ENCODE measurements around the gene PTPRG.

PTPRG gene

DNA sequence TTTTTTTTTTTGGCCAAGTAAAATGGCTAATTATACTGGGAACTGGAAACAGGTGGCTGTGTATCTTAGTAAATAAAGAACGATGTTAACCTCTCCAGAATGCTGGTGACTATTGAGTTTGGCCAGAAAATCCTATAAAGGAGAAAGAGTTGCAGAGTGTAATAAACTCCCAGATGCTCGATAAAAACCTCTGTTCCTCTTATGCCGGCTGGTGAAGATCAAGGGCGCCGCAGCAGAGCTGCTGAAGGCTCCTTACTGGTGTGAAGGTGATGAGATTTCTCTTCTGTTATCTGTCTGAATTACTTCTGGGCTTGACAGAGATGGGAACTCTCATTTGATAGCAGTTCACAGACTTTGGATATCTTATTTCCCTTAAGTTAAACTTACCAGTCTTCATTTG is 104.6 kb downstream of the PTPRG start:
- Histone ChIP-seq H3K27ac (ENCODE audit: low read depth, low read length) (no peak overlapping the region), H3K4me3 (ENCODE audit: low read depth, low read length) (no peak overlapping the region), H3K36me3 (ENCODE audit: control insufficient read depth in 1 of 2, insufficient read depth in 2 of 2, low read length in 2 of 2) (no peaks in the 10 kb centered on the region), H4K91ac (ENCODE audit: low read depth, low read length) (no peak overlapping the region), H3K4me2 (ENCODE audit: low read length) (no peak overlapping the region), H3K4me1 (ENCODE audit: control insufficient read depth in 1 of 2, insufficient read depth in 2 of 2, low read length in 2 of 2) (peaks cover 0 to 3% of the 10 kb centered on the region in 2 experiments), H2BK12ac (ENCODE audit: low read length) (no peak overlapping the region), H3K79me2 (ENCODE audit: control insufficient read depth, insufficient read depth, low read length, poor library complexity) (no peaks in the 10 kb centered on the region), H4K12ac (ENCODE audit: low read depth, low read length) (no peak overlapping the region), H2BK5ac (ENCODE audit: low read depth, low read length, poor library complexity) (no peak overlapping the region), H3K18ac (ENCODE audit: low read length) (no peak overlapping the region), H2AFZ (ENCODE audit: insufficient read depth, low read length, poor library complexity) (no peak overlapping the region), H3K9me3 (ENCODE audit: insufficient read depth, low read depth, low read length) (peaks cover 2% of the 10 kb centered on the region), H3K9ac (ENCODE audit: low read length) (no peak overlapping the region), H3K14ac (ENCODE audit: low read length) (no peak overlapping the region), H3K27me3 (ENCODE audit: insufficient read depth, low read length) (no peaks in the 10 kb centered on the region), H2BK120ac (ENCODE audit: insufficient read depth, low read length, poor library complexity) (no peak overlapping the region), H4K8ac (ENCODE audit: low read depth, low read length) (no peak overlapping the region), H2AK5ac (ENCODE audit: low read length) (no peak overlapping the region), H3K23ac (ENCODE audit: low read length) (no peak overlapping the region), H3K4ac (ENCODE audit: low read depth, low read length) (no peak overlapping the region), H3K79me1 (ENCODE audit: low read length) (no peaks in the 10 kb centered on the region)
- DNase-seq = no peak
- WGBS (ENCODE audit: extremely low coverage, insufficient coverage, insufficient read length) = no CpG with 5 or more reads among the region's 5 CpGs

DNA sequence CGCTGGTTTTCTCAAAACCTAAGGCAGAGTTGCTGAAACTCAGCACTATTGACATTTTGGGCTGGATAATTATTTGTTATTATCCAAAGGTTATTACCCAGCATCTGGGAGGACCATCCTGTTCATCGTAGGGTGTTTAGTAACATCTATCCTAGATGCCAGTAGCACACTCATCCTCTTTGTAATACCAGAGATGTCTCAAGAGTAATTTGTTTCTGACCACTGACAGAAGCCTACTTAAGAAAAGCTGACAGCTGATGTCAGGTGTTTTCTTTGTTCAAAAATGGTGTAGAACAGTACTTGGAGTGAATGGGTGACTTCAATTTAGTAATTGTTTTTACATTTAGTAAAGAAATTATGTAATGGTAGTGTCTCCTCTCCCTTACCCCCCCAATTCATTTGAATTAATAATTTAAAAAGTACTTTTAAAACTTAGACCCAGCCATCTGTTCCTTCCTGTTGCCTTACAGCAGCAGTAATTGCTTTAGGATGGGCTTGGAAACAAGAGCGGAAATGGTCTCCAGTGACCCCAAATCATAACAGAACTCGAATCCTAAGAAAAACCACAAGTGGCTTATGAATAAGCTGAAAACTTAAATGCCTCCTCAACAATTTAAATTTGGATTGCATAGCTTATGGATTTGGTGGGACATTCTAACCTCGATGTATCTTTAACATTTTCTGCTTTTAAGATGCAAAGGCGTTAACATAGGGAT is 105.4 kb downstream of the PTPRG start:
- no peaks in the 10 kb centered on the region for H3K36me3 ChIP-seq (ENCODE audit: control insufficient read depth in 1 of 2, insufficient read depth in 2 of 2, low read length in 2 of 2)
- no peaks in the 10 kb centered on the region for H3K27me3 ChIP-seq (ENCODE audit: insufficient read depth, low read length)
- H3K4ac ChIP-seq (ENCODE audit: low read depth, low read length) = no peak overlapping the region
- H3K79me1 ChIP-seq (ENCODE audit: low read length) = no peaks in the 10 kb centered on the region
- no peaks in the 10 kb centered on the region for H3K79me2 ChIP-seq (ENCODE audit: control insufficient read depth, insufficient read depth, low read length, poor library complexity)
- no peak overlapping the region for H3K14ac ChIP-seq (ENCODE audit: low read length)
- no peak overlapping the region for H3K9ac ChIP-seq (ENCODE audit: low read length)
- H2AFZ ChIP-seq (ENCODE audit: insufficient read depth, low read length, poor library complexity) = no peak overlapping the region
- no peak overlapping the region for H2BK5ac ChIP-seq (ENCODE audit: low read depth, low read length, poor library complexity)
- no peak overlapping the region for H3K4me2 ChIP-seq (ENCODE audit: low read length)
- H3K23ac ChIP-seq (ENCODE audit: low read length) = no peak overlapping the region
- no peak overlapping the region for H4K8ac ChIP-seq (ENCODE audit: low read depth, low read length)
- no CpG with 5 or more reads among the region's 6 CpGs for WGBS (ENCODE audit: extremely low coverage, insufficient coverage, insufficient read length)
- no peak overlapping the region for H2AK5ac ChIP-seq (ENCODE audit: low read length)
- H3K4me1 ChIP-seq (ENCODE audit: control insufficient read depth in 1 of 2, insufficient read depth in 2 of 2, low read length in 2 of 2) = peaks cover 0 to 3% of the 10 kb centered on the region in 2 experiments
- H3K4me3 ChIP-seq (ENCODE audit: low read depth, low read length) = no peak overlapping the region
- no peak overlapping the region for H4K91ac ChIP-seq (ENCODE audit: low read depth, low read length)
- H2BK120ac ChIP-seq (ENCODE audit: insufficient read depth, low read length, poor library complexity) = no peak overlapping the region
- no peak for DNase-seq
- no peak overlapping the region for H2BK12ac ChIP-seq (ENCODE audit: low read length)
- H3K18ac ChIP-seq (ENCODE audit: low read length) = no peak overlapping the region
- peaks cover 2% of the 10 kb centered on the region for H3K9me3 ChIP-seq (ENCODE audit: insufficient read depth, low read depth, low read length)
- H3K27ac ChIP-seq (ENCODE audit: low read depth, low read length) = no peak overlapping the region
- H4K12ac ChIP-seq (ENCODE audit: low read depth, low read length) = no peak overlapping the region

- H3K79me2 ChIP-seq (ENCODE audit: control insufficient read depth, insufficient read depth, low read length, poor library complexity) = no peaks in the 10 kb centered on the region
- WGBS (ENCODE audit: extremely low coverage, insufficient coverage, insufficient read length) = no CpG with 5 or more reads among the region's 6 CpGs
- H2BK120ac ChIP-seq (ENCODE audit: insufficient read depth, low read length, poor library complexity) = no peak overlapping the region
- H3K14ac ChIP-seq (ENCODE audit: low read length) = no peak overlapping the region
- H3K27ac ChIP-seq (ENCODE audit: low read depth, low read length) = no peak overlapping the region
- H3K4me2 ChIP-seq (ENCODE audit: low read length) = no peak overlapping the region
- H4K8ac ChIP-seq (ENCODE audit: low read depth, low read length) = no peak overlapping the region
- H4K91ac ChIP-seq (ENCODE audit: low read depth, low read length) = no peak overlapping the region
- H3K36me3 ChIP-seq (ENCODE audit: control insufficient read depth in 1 of 2, insufficient read depth in 2 of 2, low read length in 2 of 2) = no peaks in the 10 kb centered on the region
- peaks cover 2% of the 10 kb centered on the region for H3K9me3 ChIP-seq (ENCODE audit: insufficient read depth, low read depth, low read length)
- no peaks in the 10 kb centered on the region for H3K27me3 ChIP-seq (ENCODE audit: insufficient read depth, low read length)
- H3K4me1 ChIP-seq (ENCODE audit: control insufficient read depth in 1 of 2, insufficient read depth in 2 of 2, low read length in 2 of 2) = peaks cover 0 to 3% of the 10 kb centered on the region in 2 experiments
- H2BK5ac ChIP-seq (ENCODE audit: low read depth, low read length, poor library complexity) = no peak overlapping the region
- no peak overlapping the region for H3K18ac ChIP-seq (ENCODE audit: low read length)
- H3K23ac ChIP-seq (ENCODE audit: low read length) = no peak overlapping the region
- DNase-seq = no peak
- no peak overlapping the region for H2BK12ac ChIP-seq (ENCODE audit: low read length)
- no peaks in the 10 kb centered on the region for H3K79me1 ChIP-seq (ENCODE audit: low read length)
- no peak overlapping the region for H3K9ac ChIP-seq (ENCODE audit: low read length)
- no peak overlapping the region for H2AFZ ChIP-seq (ENCODE audit: insufficient read depth, low read length, poor library complexity)
- H3K4me3 ChIP-seq (ENCODE audit: low read depth, low read length) = no peak overlapping the region
- H4K12ac ChIP-seq (ENCODE audit: low read depth, low read length) = no peak overlapping the region
- H3K4ac ChIP-seq (ENCODE audit: low read depth, low read length) = no peak overlapping the region
- no peak overlapping the region for H2AK5ac ChIP-seq (ENCODE audit: low read length)
Observed at GRCh38 chr3:61667383-61667782, 106.0 kb downstream of the PTPRG start.

- Histone ChIP-seq H3K4me2 (ENCODE audit: low read length) (no peak overlapping the region), H4K91ac (ENCODE audit: low read depth, low read length) (no peak overlapping the region), H3K79me2 (ENCODE audit: control insufficient read depth, insufficient read depth, low read length, poor library complexity) (no peaks in the 10 kb centered on the region), H3K18ac (ENCODE audit: low read length) (no peak overlapping the region), H2BK5ac (ENCODE audit: low read depth, low read length, poor library complexity) (no peak overlapping the region), H3K79me1 (ENCODE audit: low read length) (no peaks in the 10 kb centered on the region), H3K14ac (ENCODE audit: low read length) (no peak overlapping the region), H4K12ac (ENCODE audit: low read depth, low read length) (no peak overlapping the region), H3K27ac (ENCODE audit: low read depth, low read length) (no peak overlapping the region), H3K4ac (ENCODE audit: low read depth, low read length) (no peak overlapping the region), H3K23ac (ENCODE audit: low read length) (no peak overlapping the region), H2BK120ac (ENCODE audit: insufficient read depth, low read length, poor library complexity) (no peak overlapping the region), H2AK5ac (ENCODE audit: low read length) (no peak overlapping the region), H2AFZ (ENCODE audit: insufficient read depth, low read length, poor library complexity) (no peak overlapping the region), H3K27me3 (ENCODE audit: insufficient read depth, low read length) (no peaks in the 10 kb centered on the region), H3K9ac (ENCODE audit: low read length) (no peak overlapping the region), H4K8ac (ENCODE audit: low read depth, low read length) (no peak overlapping the region), H3K4me3 (ENCODE audit: low read depth, low read length) (no peak overlapping the region), H2BK12ac (ENCODE audit: low read length) (no peak overlapping the region), H3K9me3 (ENCODE audit: insufficient read depth, low read depth, low read length) (peaks cover 2% of the 10 kb centered on the region), H3K4me1 (ENCODE audit: control insufficient read depth in 1 of 2, insufficient read depth in 2 of 2, low read length in 2 of 2) (peaks cover 0 to 3% of the 10 kb centered on the region in 2 experiments), H3K36me3 (ENCODE audit: control insufficient read depth in 1 of 2, insufficient read depth in 2 of 2, low read length in 2 of 2) (no peaks in the 10 kb centered on the region)
- no peak for DNase-seq
Observed at GRCh38 chr3:61667814-61668213, 106.4 kb downstream of the PTPRG start.
